Measurements from ENCODE around the gene CTNNA2.
"Not testable (repeated sequence)": the region's sequence is repeated elsewhere in the genome, so short reads cannot be mapped to it uniquely, and the experiment has no call there.

The CTNNA2 gene

GRCh38 chr2:80145499-80145898 is 632.6 kb downstream of the CTNNA2 start:
- H3K9ac ChIP-seq: no peak overlapping the region
- no peaks in the 10 kb centered on the region for H3K9me3 ChIP-seq (replicated peaks in 1 of 11)
- no peak overlapping the region for H3K4me2 ChIP-seq
- H3K4me3 ChIP-seq: no peak overlapping the region
- no peaks in the 10 kb centered on the region for H3K36me3 ChIP-seq
- H3K27ac ChIP-seq: no peak overlapping the region
- no peak for TF ChIP-seq Cebpa-rat (IDR thresholded peaks at IDR 0.05)
- no peaks in the 10 kb centered on the region for H4K20me1 ChIP-seq
- H3K27me3 ChIP-seq: no peaks in the 10 kb centered on the region
- peaks cover 0 to 8% (median 7%) of the 10 kb centered on the region in 10 experiments; a peak in 17 of 20 replicates for H3K4me1 ChIP-seq

- not testable (repeated sequence) for H3K27ac ChIP-seq; H3K36me3 ChIP-seq; H3K4me3 ChIP-seq; H3K4me2 ChIP-seq; H3K27me3 ChIP-seq; H3K9ac ChIP-seq; H3K9me3 ChIP-seq (replicated peaks in 1 of 11); H4K20me1 ChIP-seq
- H3K4me1 ChIP-seq: peaks cover 12 to 21% (median 19%) of the 10 kb centered on the region in 10 experiments
Observed at GRCh38 chr2:80146757-80147156, 633.9 kb downstream of the CTNNA2 start.

- Histone ChIP-seq H3K4me3 (no peak overlapping the region), H3K27ac (no peak overlapping the region)
Observed at GRCh38 chr2:80147690-80148089, 634.8 kb downstream of the CTNNA2 start.

GRCh38 chr2:80148906-80149305 is 636.1 kb downstream of the CTNNA2 start:
- Histone ChIP-seq H4K20me1 (no peaks in the 10 kb centered on the region), H3K9ac (no peak overlapping the region), H3K4me1 (peaks cover 13 to 25% (median 20%) of the 10 kb centered on the region in 10 experiments), H3K36me3 (no peaks in the 10 kb centered on the region), H3K4me3 (no peak overlapping the region), H3K9me3 (replicated peaks in 1 of 11) (no peaks in the 10 kb centered on the region), H3K27ac (no peak overlapping the region), H3K27me3 (no peaks in the 10 kb centered on the region), H3K4me2 (no peak overlapping the region)
- no peak for TF ChIP-seq Cebpa-rat (IDR thresholded peaks at IDR 0.05)

More at GRCh38 chr2:80147690-80148089, 634.8 kb downstream of the CTNNA2 start:
- peaks cover 13 to 25% (median 20%) of the 10 kb centered on the region in 10 experiments for H3K4me1 ChIP-seq
- H3K4me2 ChIP-seq: no peak overlapping the region
- H3K9me3 ChIP-seq (replicated peaks in 1 of 11): no peaks in the 10 kb centered on the region
- H4K20me1 ChIP-seq: no peaks in the 10 kb centered on the region
- H3K9ac ChIP-seq: no peak overlapping the region
- no peaks in the 10 kb centered on the region for H3K27me3 ChIP-seq
- TF ChIP-seq Cebpa-rat (IDR thresholded peaks at IDR 0.05): no peak
- H3K36me3 ChIP-seq: no peaks in the 10 kb centered on the region

- Histone ChIP-seq H3K4me2 (peak overlapping the region in 7 of 11 experiments; percentile 56 to 85 (median 73); a peak in 10 of 22 replicates), H3K27ac (no peak overlapping the region), H3K27me3 (no peaks in the 10 kb centered on the region), H3K4me3 (no peak overlapping the region), H3K36me3 (no peaks in the 10 kb centered on the region), H3K9ac (no peak overlapping the region), H3K4me1 (peaks cover 13 to 25% (median 20%) of the 10 kb centered on the region in 10 experiments), H4K20me1 (no peaks in the 10 kb centered on the region), H3K9me3 (replicated peaks in 1 of 11) (no peaks in the 10 kb centered on the region)
- TF ChIP-seq Cebpa-rat (IDR thresholded peaks at IDR 0.05): no peak
Observed at GRCh38 chr2:80149991-80150390, 637.1 kb downstream of the CTNNA2 start.

- Histone ChIP-seq H3K27ac (no peak overlapping the region), H3K9me3 (replicated peaks in 1 of 11) (no peaks in the 10 kb centered on the region), H3K27me3 (no peaks in the 10 kb centered on the region), H4K20me1 (no peaks in the 10 kb centered on the region), H3K4me3 (no peak overlapping the region), H3K36me3 (no peaks in the 10 kb centered on the region), H3K4me2 (peak overlapping the region; percentile 30 to 85 (median 71)), H3K4me1 (peaks cover 13 to 25% (median 20%) of the 10 kb centered on the region in 10 experiments), H3K9ac (peak overlapping the region in 1 of 11 experiments; percentile 15; a peak in 1 of 22 replicates)
- peak in 1 of 11 experiments; percentile 21; a peak in 1 of 22 replicates for TF ChIP-seq Cebpa-rat (IDR thresholded peaks at IDR 0.05)
Observed at GRCh38 chr2:80151248-80151647, 638.4 kb downstream of the CTNNA2 start.

- no peak overlapping the region for H3K4me3 ChIP-seq
- no peaks in the 10 kb centered on the region for H3K36me3 ChIP-seq
- no peak overlapping the region for H3K27ac ChIP-seq
- H3K9ac ChIP-seq: no peak overlapping the region
- H3K4me2 ChIP-seq: peak overlapping the region; percentile 30 to 85 (median 71)
- H3K9me3 ChIP-seq (replicated peaks in 1 of 11): no peaks in the 10 kb centered on the region
- H4K20me1 ChIP-seq: no peaks in the 10 kb centered on the region
- H3K27me3 ChIP-seq: no peaks in the 10 kb centered on the region
- no peak for TF ChIP-seq Cebpa-rat (IDR thresholded peaks at IDR 0.05)
- H3K4me1 ChIP-seq: peaks cover 13 to 25% (median 20%) of the 10 kb centered on the region in 10 experiments
Observed at GRCh38 chr2:80151651-80152050, 638.8 kb downstream of the CTNNA2 start.

GRCh38 chr2:80153151-80153550 is 640.3 kb downstream of the CTNNA2 start:
- Histone ChIP-seq H3K9ac (no peak overlapping the region), H3K4me1 (peaks cover 13 to 25% (median 20%) of the 10 kb centered on the region in 10 experiments), H3K4me3 (no peak overlapping the region), H3K27me3 (no peaks in the 10 kb centered on the region; a peak in 1 of 22 replicates), H3K9me3 (replicated peaks in 1 of 11) (no peaks in the 10 kb centered on the region), H3K4me2 (no peak overlapping the region), H4K20me1 (no peaks in the 10 kb centered on the region), H3K27ac (no peak overlapping the region), H3K36me3 (no peaks in the 10 kb centered on the region)
- TF ChIP-seq Cebpa-rat (IDR thresholded peaks at IDR 0.05): no peak

- H3K27ac ChIP-seq: no peak overlapping the region
- H3K27me3 ChIP-seq: no peaks in the 10 kb centered on the region; a peak in 1 of 22 replicates
- H3K9me3 ChIP-seq (replicated peaks in 1 of 11): no peaks in the 10 kb centered on the region
- H3K4me3 ChIP-seq: no peak overlapping the region
- no peak overlapping the region for H3K4me2 ChIP-seq
- no peak for TF ChIP-seq Cebpa-rat (IDR thresholded peaks at IDR 0.05)
- no peak overlapping the region for H3K9ac ChIP-seq
- H3K4me1 ChIP-seq: peaks cover 13 to 25% (median 20%) of the 10 kb centered on the region in 10 experiments
- H4K20me1 ChIP-seq: no peaks in the 10 kb centered on the region
- H3K36me3 ChIP-seq: no peaks in the 10 kb centered on the region
Observed at GRCh38 chr2:80153768-80154167, 640.9 kb downstream of the CTNNA2 start.

GRCh38 chr2:80154231-80154915 is 641.5 kb downstream of the CTNNA2 start:
- Histone ChIP-seq H3K4me2 (no peak overlapping the region), H3K27ac (no peak overlapping the region), H3K9me3 (replicated peaks in 1 of 11) (no peaks in the 10 kb centered on the region), H4K20me1 (no peaks in the 10 kb centered on the region), H3K27me3 (no peaks in the 10 kb centered on the region; a peak in 1 of 22 replicates), H3K9ac (no peak overlapping the region), H3K4me3 (no peak overlapping the region), H3K36me3 (no peaks in the 10 kb centered on the region), H3K4me1 (peaks cover 13 to 25% (median 20%) of the 10 kb centered on the region in 10 experiments)
- TF ChIP-seq Cebpa-rat (IDR thresholded peaks at IDR 0.05): no peak
